ENCODE data around the gene XRCC2.
"Not testable (repeated sequence)": the region's sequence is repeated elsewhere in the genome, so short reads cannot be mapped to it uniquely, and the experiment has no call there.

The XRCC2 gene

GRCh38 chr7:152675759-152676636, at the start of gene XRCC2:
Gene XRCC2, minus strand, starts transcription at chr7:152676141. Its CDS starts 62 bp downstream, at chr7:152676079.
- H3K36me3 ChIP-seq (ENCODE audit: control insufficient read depth, insufficient read depth, low read length) = no peaks in the 10 kb centered on the region
- peak within 1 kb of the TSS; percentile 87 for H3K4me3 ChIP-seq (ENCODE audit: low read length)
- peak within 1 kb of the TSS; percentile 56 for H3K9ac ChIP-seq (ENCODE audit: low read length)
- no peaks in the 10 kb centered on the region for H3K4me1 ChIP-seq (ENCODE audit: control insufficient read depth, insufficient read depth, low read length)
- no peaks in the 10 kb centered on the region for H3K27me3 ChIP-seq (ENCODE audit: control insufficient read depth, insufficient read depth, low read length)
- H3K27ac ChIP-seq (ENCODE audit: low read depth, low read length) = peak within 1 kb of the TSS; percentile 63

GRCh38 chr7:152723364-152723763, 47.4 kb upstream of the XRCC2 start:
- Histone ChIP-seq H3K9ac (ENCODE audit: low read length) (no peak overlapping the region), H3K27ac (ENCODE audit: low read depth, low read length) (no peak overlapping the region), H3K27me3 (ENCODE audit: control insufficient read depth, insufficient read depth, low read length) (no peaks in the 10 kb centered on the region), H3K4me1 (ENCODE audit: control insufficient read depth, insufficient read depth, low read length) (no peaks in the 10 kb centered on the region), H3K4me3 (ENCODE audit: low read length) (no peak overlapping the region), H3K36me3 (ENCODE audit: control insufficient read depth, insufficient read depth, low read length) (no peaks in the 10 kb centered on the region)

GRCh38 chr7:152712412-152713042, 36.6 kb upstream of the XRCC2 start:
- not testable (repeated sequence) for H3K36me3 ChIP-seq (ENCODE audit: control insufficient read depth, insufficient read depth, low read length); H3K27ac ChIP-seq (ENCODE audit: low read depth, low read length); H3K9ac ChIP-seq (ENCODE audit: low read length); H3K4me1 ChIP-seq (ENCODE audit: control insufficient read depth, insufficient read depth, low read length); H3K27me3 ChIP-seq (ENCODE audit: control insufficient read depth, insufficient read depth, low read length); H3K4me3 ChIP-seq (ENCODE audit: low read length)

- H3K27me3 ChIP-seq (ENCODE audit: control insufficient read depth, insufficient read depth, low read length) = no peaks in the 10 kb centered on the region
These were observed 35.6 kb upstream of the XRCC2 start for GRCh38 chr7:152711444-152711944.

GRCh38 chr7:152710153-152710442, 34.2 kb upstream of the XRCC2 start:
- Histone ChIP-seq H3K9ac (ENCODE audit: low read length) (no peak overlapping the region), H3K27me3 (ENCODE audit: control insufficient read depth, insufficient read depth, low read length) (no peaks in the 10 kb centered on the region), H3K4me3 (ENCODE audit: low read length) (no peak overlapping the region), H3K4me1 (ENCODE audit: control insufficient read depth, insufficient read depth, low read length) (no peaks in the 10 kb centered on the region), H3K27ac (ENCODE audit: low read depth, low read length) (no peak overlapping the region), H3K36me3 (ENCODE audit: control insufficient read depth, insufficient read depth, low read length) (no peaks in the 10 kb centered on the region)

More at GRCh38 chr7:152711444-152711944, 35.6 kb upstream of the XRCC2 start:
- no peak overlapping the region for H3K4me3 ChIP-seq (ENCODE audit: low read length)
- H3K27ac ChIP-seq (ENCODE audit: low read depth, low read length) = no peak overlapping the region
- no peak overlapping the region for H3K9ac ChIP-seq (ENCODE audit: low read length)
- H3K36me3 ChIP-seq (ENCODE audit: control insufficient read depth, insufficient read depth, low read length) = no peaks in the 10 kb centered on the region
- H3K4me1 ChIP-seq (ENCODE audit: control insufficient read depth, insufficient read depth, low read length) = no peaks in the 10 kb centered on the region

GRCh38 chr7:152709287-152710152, 33.6 kb upstream of the XRCC2 start:
- Histone ChIP-seq H3K4me1 (ENCODE audit: control insufficient read depth, insufficient read depth, low read length) (no peaks in the 10 kb centered on the region), H3K9ac (ENCODE audit: low read length) (no peak overlapping the region), H3K27me3 (ENCODE audit: control insufficient read depth, insufficient read depth, low read length) (no peaks in the 10 kb centered on the region), H3K36me3 (ENCODE audit: control insufficient read depth, insufficient read depth, low read length) (no peaks in the 10 kb centered on the region), H3K4me3 (ENCODE audit: low read length) (no peak overlapping the region), H3K27ac (ENCODE audit: low read depth, low read length) (no peak overlapping the region)

- H3K27me3 ChIP-seq (ENCODE audit: control insufficient read depth, insufficient read depth, low read length) = no peaks in the 10 kb centered on the region
- no peak overlapping the region for H3K9ac ChIP-seq (ENCODE audit: low read length)
- no peak overlapping the region for H3K4me3 ChIP-seq (ENCODE audit: low read length)
- no peaks in the 10 kb centered on the region for H3K4me1 ChIP-seq (ENCODE audit: control insufficient read depth, insufficient read depth, low read length)
- H3K36me3 ChIP-seq (ENCODE audit: control insufficient read depth, insufficient read depth, low read length) = no peaks in the 10 kb centered on the region
- no peak overlapping the region for H3K27ac ChIP-seq (ENCODE audit: low read depth, low read length)
These were observed 28.9 kb upstream of the XRCC2 start for GRCh38 chr7:152704796-152705384.

GRCh38 chr7:152699079-152699478, 23.1 kb upstream of the XRCC2 start:
- Histone ChIP-seq H3K9ac (ENCODE audit: low read length) (no peak overlapping the region), H3K27ac (ENCODE audit: low read depth, low read length) (no peak overlapping the region), H3K36me3 (ENCODE audit: control insufficient read depth, insufficient read depth, low read length) (no peaks in the 10 kb centered on the region), H3K27me3 (ENCODE audit: control insufficient read depth, insufficient read depth, low read length) (no peaks in the 10 kb centered on the region), H3K4me1 (ENCODE audit: control insufficient read depth, insufficient read depth, low read length) (no peaks in the 10 kb centered on the region), H3K4me3 (ENCODE audit: low read length) (no peak overlapping the region)

- H3K4me3 ChIP-seq (ENCODE audit: low read length); H3K36me3 ChIP-seq (ENCODE audit: control insufficient read depth, insufficient read depth, low read length); H3K27me3 ChIP-seq (ENCODE audit: control insufficient read depth, insufficient read depth, low read length); H3K4me1 ChIP-seq (ENCODE audit: control insufficient read depth, insufficient read depth, low read length); H3K9ac ChIP-seq (ENCODE audit: low read length); H3K27ac ChIP-seq (ENCODE audit: low read depth, low read length): not testable (repeated sequence)
These were observed 21.5 kb upstream of the XRCC2 start for GRCh38 chr7:152697268-152697974.

- not testable (repeated sequence) for H3K27me3 ChIP-seq (ENCODE audit: control insufficient read depth, insufficient read depth, low read length); H3K4me3 ChIP-seq (ENCODE audit: low read length); H3K4me1 ChIP-seq (ENCODE audit: control insufficient read depth, insufficient read depth, low read length); H3K9ac ChIP-seq (ENCODE audit: low read length); H3K36me3 ChIP-seq (ENCODE audit: control insufficient read depth, insufficient read depth, low read length); H3K27ac ChIP-seq (ENCODE audit: low read depth, low read length)
These were observed 16.3 kb upstream of the XRCC2 start for GRCh38 chr7:152692196-152692595.

GRCh38 chr7:152683297-152683696, 7.4 kb upstream of the XRCC2 start:
- H3K9ac ChIP-seq (ENCODE audit: low read length) = no peak overlapping the region
- no peak overlapping the region for H3K4me3 ChIP-seq (ENCODE audit: low read length)
- H3K27ac ChIP-seq (ENCODE audit: low read depth, low read length) = no peak overlapping the region
- H3K4me1 ChIP-seq (ENCODE audit: control insufficient read depth, insufficient read depth, low read length) = no peaks in the 10 kb centered on the region
- H3K36me3 ChIP-seq (ENCODE audit: control insufficient read depth, insufficient read depth, low read length) = no peaks in the 10 kb centered on the region
- H3K27me3 ChIP-seq (ENCODE audit: control insufficient read depth, insufficient read depth, low read length) = no peaks in the 10 kb centered on the region
